ENCODE measurements around the gene NDEL1.

NDEL1 gene

DNA sequence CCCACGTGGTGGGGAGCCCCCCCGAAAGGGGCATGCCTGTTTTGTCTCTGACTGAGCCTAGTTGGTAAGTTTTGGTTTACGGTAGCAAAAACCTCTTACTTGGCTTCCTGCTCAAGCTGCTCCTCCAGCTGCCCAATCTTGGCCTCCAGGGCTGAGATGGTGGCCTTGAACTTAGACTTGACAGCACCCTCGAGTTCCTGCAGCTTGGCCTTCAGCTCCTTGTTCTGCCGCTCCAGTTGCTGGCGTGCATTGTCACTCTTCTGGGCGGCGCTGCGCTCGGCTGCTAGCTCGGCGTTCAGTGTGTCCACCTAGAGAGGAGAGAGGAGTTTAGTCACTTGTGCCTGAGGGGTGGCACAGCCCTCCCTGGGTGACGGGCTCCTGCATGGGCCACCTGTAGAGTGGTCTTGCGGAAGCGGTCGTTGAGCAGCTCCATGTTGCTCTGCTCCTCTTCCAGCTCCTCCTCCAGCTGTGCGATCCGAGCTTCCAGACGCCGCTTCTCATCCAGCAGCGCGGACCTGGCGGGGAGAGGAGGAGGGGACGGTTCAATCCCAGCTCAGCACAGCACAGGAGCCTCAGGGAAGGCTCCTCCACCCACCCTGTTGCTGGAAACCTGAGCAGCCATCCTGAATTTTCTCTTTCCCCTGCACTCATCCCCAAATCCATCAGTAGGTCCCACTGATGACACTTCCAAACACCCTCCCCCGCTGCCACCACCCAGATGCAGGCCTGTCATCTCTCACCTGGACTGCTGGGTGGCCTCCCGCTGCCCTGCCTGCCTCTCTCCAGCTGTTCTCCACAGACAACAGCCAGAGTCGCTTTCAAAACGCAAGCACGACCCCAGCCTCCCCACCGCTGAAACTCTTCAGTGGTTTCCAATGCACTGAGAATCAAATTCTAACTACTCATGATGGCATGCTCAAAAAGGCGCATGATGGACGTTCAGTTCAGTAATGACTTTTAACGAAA lies 44.6 kb downstream of the NDEL1 start:
- DNase-seq, result no peak

DNA sequence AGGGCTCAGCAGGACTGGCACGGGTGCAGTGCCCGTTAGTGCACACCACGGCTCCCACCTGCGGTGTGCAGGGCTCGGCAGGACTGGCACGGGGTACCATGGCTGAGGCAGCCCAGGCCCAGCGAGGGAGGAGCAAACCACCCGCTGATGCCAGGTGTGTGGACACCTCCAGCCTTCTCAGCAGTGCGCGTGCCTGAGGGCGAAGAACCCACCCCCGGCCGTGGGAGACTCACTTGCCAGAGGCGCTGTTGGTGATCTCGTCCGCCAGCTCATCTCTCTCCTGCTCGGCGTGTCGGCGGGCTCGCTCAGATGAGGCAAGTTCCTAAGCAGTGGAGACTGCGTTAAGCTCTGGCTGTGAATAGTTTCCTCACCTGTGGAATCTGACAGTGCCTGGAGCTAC lies 45.4 kb downstream of the NDEL1 start:
- no peak for DNase-seq

DNA sequence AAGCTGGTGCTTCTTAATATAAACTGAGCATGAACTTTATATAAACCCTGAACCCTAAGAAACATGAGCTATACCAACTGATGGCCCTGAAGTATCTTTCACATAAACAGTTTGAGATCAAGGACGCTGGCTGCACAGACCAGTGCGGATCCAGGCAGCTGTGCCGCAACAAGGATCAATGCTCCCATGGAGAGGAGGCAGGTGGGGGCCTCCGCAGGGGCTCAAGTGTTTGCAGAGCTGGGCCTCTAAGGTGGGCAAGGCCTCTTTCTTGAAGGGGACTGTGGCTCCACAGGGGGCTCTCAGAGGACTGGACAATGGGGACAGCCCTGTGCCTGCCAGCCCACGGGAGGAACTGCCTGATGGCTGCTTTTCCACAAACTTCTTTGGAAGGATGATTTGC lies 46.0 kb downstream of the NDEL1 start:
- DNase-seq, result no peak

GRCh38 chr17:8482546-8482945 lies 46.9 kb downstream of the NDEL1 start:
- no peak for DNase-seq

GRCh38 chr17:8484465-8484864 lies 48.8 kb downstream of the NDEL1 start:
- no peak for DNase-seq

- DNase-seq, result no peak
Measured at GRCh38 chr17:8485491-8485890, 49.8 kb downstream of the NDEL1 start.

GRCh38 chr17:8487130-8487645 lies 51.5 kb downstream of the NDEL1 start:
- no peak for DNase-seq

- no peak for DNase-seq
Measured at GRCh38 chr17:8487743-8488142, 52.1 kb downstream of the NDEL1 start.

- DNase-seq, result no peak
Measured at GRCh38 chr17:8488491-8488890, 52.8 kb downstream of the NDEL1 start.

- peak in 1 of 2 experiments; percentile 19 for DNase-seq
Measured at GRCh38 chr17:8488901-8489300, 53.2 kb downstream of the NDEL1 start.

DNA sequence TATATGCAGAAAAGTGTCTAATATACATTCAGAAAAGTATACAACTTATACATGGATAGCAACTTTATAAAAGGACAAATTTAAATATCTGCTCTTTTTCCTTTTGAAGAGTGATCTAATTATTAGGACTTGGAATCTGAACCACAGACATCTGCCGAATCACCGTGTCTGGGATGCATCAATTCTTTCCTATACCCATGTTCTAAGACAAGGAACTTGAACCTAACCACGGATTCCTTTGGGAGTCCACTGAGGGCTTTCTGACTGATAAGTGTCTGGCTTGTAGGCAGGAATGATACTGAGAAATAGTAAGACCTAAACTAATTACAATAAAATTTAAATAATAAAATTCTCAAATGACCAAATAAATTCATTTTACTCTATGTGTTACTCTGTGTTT lies 54.2 kb downstream of the NDEL1 start:
- no peak for DNase-seq

- DNase-seq, result no peak
Measured at GRCh38 chr17:8490256-8491023, 54.8 kb downstream of the NDEL1 start.

- no peak for DNase-seq
Measured at GRCh38 chr17:8492121-8492520, 56.4 kb downstream of the NDEL1 start.

- no peak for DNase-seq
Measured at GRCh38 chr17:8494021-8494420, 58.3 kb downstream of the NDEL1 start.

GRCh38 chr17:8494506-8495111 lies 58.9 kb downstream of the NDEL1 start:
- no peak for DNase-seq

DNA sequence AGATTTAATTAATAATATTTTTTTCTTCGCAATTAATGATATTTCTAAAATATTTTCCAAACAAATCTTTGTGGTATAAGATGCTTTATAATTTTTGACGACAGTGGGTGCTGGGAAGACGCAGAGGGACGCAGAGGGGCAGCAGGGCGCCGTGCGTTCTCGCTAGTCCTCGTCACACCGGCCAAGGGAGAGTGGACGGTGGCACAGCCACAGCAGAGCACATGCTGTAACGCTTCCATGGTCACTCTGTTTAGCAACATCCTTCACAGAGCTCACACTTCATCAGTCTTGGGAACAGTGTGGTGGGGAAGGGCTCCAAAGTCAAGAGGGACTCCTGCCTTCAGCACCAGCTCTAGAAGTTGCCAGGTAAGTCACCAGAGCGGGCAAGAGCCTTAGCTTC lies 60.4 kb downstream of the NDEL1 start:
- DNase-seq, result no peak

DNA sequence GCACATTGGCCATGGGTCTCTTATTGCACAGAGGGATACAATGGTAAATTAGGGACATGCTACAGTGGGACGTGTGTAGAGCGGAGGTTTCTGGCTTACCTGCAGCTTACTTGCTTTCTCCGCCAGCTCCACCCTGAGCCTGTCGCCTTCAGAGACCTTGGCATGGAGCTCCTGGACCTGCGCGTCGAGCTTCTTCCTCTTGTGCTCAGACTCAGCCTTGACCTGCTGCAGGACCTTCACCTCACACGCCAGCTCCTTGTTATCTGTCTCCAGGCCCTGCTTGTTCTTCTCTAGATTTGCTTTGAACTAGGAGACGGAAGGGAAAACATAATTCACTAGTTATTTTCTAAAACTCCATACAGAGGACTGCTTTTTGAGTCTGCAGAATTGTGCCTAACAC lies 63.5 kb downstream of the NDEL1 start:
- DNase-seq, result no peak

DNA sequence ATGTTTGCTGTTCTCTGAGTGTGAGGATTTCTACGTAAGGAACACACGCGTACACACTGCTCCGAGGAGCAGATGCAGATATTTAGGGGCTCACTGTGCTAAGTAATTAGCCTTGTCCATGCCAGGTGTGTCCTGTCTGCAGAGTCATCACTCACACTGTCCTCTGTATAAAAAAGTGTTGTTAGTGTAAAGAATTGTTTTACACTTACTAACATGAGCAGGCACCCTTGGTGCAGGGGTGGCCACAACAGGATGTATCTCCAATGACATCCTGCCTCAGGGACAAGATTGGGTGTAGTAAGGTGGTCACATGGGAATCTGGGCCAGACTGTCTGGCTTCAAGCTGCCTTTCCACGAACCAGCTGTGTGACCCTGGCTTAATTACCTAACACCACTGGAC lies 63.9 kb downstream of the NDEL1 start:
- no peak for DNase-seq

DNA sequence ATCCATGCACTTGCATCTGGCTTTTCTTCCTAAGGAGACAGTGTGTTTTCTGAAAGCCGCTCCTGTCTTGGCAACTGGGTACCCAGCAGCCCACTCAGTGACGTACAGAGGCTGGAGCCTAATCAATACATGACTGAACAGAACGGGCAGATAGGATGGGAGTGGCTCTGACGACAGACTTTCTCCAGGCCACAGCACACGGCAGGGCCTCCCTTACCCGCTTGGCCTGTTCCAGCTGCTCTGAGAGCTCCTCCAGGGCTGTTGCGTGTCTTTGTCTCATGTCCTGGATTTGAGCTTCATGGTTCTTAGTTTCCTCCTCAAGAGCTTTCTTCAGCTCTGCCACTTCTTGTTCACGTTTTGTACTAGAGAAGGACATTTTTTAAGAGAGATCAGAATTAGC lies 64.9 kb downstream of the NDEL1 start:
- DNase-seq, result no peak

DNA sequence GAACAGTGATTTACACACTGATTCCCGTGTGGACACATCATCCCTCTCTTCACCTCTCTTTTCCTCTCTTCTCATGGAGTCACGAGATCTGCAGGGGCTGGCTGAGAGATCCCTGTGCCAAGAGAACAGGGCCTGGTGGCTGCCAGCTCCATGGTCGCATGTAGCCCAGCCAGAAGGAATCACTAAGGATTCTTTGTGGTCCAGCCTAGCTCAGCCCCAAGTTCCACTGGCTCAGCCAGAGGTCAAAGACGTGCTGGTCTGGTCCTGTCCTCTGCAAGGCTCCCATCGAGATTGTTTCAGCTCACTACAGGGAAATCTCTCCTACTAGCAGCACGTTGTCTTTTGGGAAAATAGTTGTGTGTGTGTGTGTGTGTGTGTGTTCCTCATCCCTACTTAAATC lies 66.4 kb downstream of the NDEL1 start:
- no peak for DNase-seq

DNA sequence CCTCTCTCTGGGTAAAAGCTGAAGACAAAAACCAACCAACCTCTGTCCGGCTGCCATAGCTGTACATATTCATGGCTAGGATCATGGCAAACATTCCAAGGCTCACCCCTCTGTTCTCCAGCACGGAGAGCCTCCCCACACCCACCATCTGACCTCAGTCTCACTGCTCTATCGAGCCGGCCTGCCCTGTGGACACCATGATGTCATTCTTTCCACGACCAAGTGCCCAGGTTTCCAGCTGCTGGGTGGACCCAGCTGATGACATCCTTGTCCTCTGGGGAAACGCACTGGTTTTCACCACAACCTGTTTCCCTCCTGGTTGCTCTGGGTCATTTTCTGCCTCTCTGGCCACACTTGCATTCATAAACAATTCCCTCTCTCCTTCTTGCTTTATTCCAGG lies 67.7 kb downstream of the NDEL1 start:
- no peak for DNase-seq

DNA sequence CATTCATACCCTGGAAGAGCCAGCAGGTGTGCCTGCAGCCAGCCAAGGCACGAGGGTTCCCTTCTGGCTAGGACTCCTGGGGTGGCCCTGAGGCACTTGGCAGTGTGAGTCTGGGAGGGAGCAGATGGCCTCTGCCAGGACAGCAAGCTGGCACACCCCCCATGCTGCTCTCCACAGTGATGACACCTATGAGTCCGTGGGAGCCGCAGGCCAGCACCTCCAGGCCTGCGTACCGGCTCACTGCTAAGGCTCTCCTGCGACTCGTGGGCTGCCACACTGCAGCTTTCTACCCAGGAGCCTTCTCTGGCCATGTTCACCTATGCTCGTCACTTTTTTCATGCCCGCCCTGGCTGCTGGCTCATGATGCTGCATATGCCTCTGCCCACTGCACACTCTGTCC lies 68.1 kb downstream of the NDEL1 start:
- no peak for DNase-seq

GRCh38 chr17:8504460-8505207 lies 69.0 kb downstream of the NDEL1 start:
- no peak for DNase-seq

All from SW 1271 (cell line).